ENCODE data around the gene PCBP3. TPM values are rescaled to one million over a fixed set of nuclear protein-coding genes. Genes with fewer than 3 reads are reported as not detected.
"Not testable (repeated sequence)": the region's sequence is repeated elsewhere in the genome, so short reads cannot be mapped to it uniquely, and the experiment has no call there.

Gene PCBP3
- total RNA-seq, 2 donors from 2014 or later, result 2.3 to 2.5 TPM

DNA sequence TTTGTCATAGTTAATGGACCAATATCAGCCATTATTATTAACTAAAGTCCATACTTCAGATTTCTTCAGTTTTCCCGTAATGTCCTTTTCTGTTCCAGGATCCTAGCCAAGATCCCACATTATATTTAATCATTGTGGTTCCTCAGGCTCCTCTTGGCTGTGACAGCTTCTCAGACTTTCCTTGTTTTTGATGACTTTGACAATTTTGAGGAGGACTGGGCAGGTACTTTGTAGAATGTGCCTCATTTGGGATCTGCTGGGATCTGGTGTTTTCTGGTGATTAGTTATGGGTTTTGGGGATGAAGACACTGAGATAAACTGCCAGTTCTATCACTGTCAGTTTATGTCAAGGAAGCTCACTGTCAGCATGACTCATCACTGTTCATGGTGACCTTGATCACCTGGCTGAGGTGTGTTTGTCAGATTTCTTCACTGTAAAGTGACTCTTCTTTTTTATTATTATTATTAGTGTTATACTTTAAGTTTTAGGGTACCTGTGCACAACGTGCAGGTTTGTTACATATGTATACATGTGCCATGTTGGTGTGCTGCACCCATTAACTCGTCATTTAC lies 66.3 kb downstream of the PCBP3 start:
- intact Hi-C loops (cut with DNase I, micrococcal nuclease), result no loop called here
- no peak for DNase-seq

DNA sequence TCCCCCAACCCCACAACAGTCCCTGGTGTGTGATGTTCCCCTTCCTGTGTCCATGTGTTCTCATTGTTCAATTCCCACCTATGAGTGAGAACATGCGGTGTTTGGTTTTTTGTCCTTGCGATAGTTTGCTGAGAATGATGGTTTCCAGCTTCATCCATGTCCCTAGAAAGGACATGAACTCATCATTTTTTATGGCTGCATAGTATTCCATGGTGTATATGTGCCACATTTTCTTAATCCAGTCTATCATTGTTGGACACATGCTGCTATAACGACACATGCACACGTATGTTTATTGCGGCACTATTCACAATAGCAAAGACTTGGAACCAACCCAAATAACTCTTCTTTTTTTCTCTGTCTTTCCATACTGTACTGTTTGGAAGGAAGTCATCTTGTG lies 66.8 kb downstream of the PCBP3 start:
- intact Hi-C loops (cut with DNase I, micrococcal nuclease); DNase-seq; ATAC-seq: not testable (repeated sequence)

More for the DNA sequence above, 66.3 kb downstream of the PCBP3 start:
- no peak for ATAC-seq

- ATAC-seq (no peak), DNase-seq (no peak)
- intact Hi-C loops (cut with DNase I, micrococcal nuclease), result no loop called here
Observed at GRCh38 chr21:45713613-45714012, 70.1 kb downstream of the PCBP3 start.

- ATAC-seq (no peak), DNase-seq (no peak)
- intact Hi-C loops (cut with DNase I, micrococcal nuclease), result no loop called here
Observed at GRCh38 chr21:45715441-45715840, 71.9 kb downstream of the PCBP3 start.

- DNase-seq (no peak), ATAC-seq (no peak)
- intact Hi-C loops (cut with DNase I, micrococcal nuclease), result no loop called here
Observed at GRCh38 chr21:45718413-45718812, 74.9 kb downstream of the PCBP3 start.

GRCh38 chr21:45719177-45719802 lies 75.8 kb downstream of the PCBP3 start:
- no peak for ATAC-seq
- intact Hi-C loops (cut with DNase I, micrococcal nuclease), result no loop called here
- DNase-seq, result no peak

GRCh38 chr21:45720204-45720603 lies 76.7 kb downstream of the PCBP3 start:
- ATAC-seq; DNase-seq; intact Hi-C loops (cut with DNase I, micrococcal nuclease): not testable (repeated sequence)

GRCh38 chr21:45721671-45722070 lies 78.1 kb downstream of the PCBP3 start:
- no peak for ATAC-seq
- intact Hi-C loops (cut with DNase I, micrococcal nuclease), result no loop called here
- DNase-seq, result no peak

DNA sequence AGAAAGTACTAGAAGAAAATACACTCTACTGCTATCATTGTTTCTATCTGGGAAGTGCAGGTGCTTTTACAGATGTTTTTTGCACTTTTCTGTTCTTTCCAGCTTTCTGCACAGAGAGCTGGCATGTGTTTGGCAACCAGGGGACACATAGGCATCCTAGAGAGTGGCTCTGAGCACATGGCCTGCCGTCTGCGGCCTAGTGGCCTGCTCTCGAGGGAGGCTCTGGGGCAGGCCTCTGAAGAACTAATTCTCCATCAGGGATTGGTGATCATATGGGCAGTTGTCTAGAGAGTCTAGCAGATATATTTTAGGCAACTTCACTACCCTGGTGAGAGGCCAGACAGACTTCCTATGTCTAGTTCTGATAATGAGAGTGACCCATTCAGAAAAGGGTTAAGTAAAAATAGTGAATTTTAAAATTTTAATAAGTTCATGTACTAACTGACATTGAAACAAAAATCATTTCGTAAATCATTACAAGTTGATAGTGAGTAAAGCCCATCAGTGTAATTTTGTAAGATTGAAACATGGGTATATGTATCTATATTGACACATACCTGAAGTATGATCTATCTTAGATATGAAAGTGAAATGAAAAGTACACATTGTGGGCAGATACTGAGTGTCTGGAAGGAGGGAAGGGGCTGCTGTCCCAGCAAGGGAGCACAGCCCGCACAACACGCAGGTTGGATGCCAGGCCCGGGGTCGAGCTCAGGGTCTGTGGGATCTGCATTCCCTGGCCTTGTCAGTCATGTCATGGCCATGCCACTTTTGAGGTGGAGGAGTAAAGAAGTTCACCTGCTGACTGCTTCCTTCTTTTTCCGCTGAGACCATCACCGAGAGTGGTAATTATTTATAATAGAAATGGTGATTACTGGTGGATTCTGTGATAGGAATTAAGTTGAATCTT lies 79.8 kb downstream of the PCBP3 start:
- DNase-seq (no peak), ATAC-seq (no peak)
- intact Hi-C loops (cut with DNase I, micrococcal nuclease), result no loop called here

GRCh38 chr21:45724345-45724961 lies 80.9 kb downstream of the PCBP3 start:
- intact Hi-C loops (cut with DNase I, micrococcal nuclease), result no loop called here
- ATAC-seq (no peak), DNase-seq (no peak)

DNA sequence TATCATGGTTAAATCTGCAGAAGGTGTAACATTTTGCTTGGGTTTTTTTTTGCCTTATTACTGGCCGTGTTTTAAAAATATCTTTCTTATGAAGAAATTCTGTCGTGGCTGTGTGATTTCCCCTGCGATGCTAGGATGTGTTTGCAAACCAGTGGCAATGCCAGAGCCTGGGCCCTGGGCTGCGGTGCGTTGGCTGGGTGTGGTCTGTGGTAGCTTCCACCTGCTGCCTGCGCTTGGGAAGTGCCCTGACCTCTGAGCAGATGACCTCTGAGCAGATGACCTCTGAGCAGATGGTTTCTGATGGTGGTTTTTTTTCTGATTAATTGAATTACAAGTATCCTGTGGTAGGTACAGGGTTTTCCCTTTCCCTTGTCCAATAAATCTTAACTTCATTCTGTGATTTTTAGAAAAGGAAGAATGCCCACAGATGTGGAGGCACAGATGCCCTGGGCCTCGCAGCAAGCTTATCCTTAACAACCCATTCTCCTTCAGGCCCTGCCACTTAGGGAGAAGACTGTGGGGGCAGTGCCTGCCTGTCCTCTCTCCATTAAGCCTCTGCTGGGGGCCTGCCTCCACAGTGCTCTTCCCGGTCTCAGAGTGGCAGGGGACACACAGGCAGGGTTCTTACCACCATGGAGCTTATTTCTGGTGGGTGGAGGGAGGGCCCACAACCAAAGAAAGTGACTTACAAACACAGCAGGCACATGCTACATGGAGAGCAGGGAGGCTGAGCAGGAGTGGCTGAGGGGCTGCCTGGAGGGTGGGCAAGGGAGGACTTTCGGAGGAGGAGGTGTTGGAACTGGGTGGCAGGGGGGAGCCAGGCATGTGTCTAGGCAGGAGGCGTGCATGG lies 81.7 kb downstream of the PCBP3 start:
- no peak for ATAC-seq
- DNase-seq, result no peak

DNA sequence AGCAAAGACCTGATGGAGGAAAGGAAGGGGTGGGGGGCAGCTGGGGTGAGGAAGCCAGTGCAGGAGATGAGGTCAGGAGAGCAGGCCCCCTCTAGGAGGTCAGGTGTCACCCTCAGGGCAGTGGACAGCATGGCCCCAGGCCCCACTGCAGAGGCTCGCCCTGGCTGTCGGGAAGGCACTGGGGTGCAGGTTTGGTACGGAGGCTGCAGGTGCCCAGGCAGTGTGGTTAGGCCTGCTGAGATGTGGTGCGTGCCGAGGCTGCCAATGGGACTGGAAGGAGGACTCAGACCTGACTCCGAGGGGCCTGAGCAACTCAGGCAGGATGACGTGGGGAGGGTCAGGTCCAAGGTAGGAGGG lies 82.3 kb downstream of the PCBP3 start:
- no peak for DNase-seq
- intact Hi-C loops (cut with DNase I, micrococcal nuclease), result no loop called here
- ATAC-seq, result no peak

More for the DNA sequence above, 81.7 kb downstream of the PCBP3 start:
- intact Hi-C loops (cut with DNase I, micrococcal nuclease), result no loop called here

GRCh38 chr21:45726438-45726837 lies 82.9 kb downstream of the PCBP3 start:
- DNase-seq (no peak), ATAC-seq (no peak)
- intact Hi-C loops (cut with DNase I, micrococcal nuclease), result no loop called here

GRCh38 chr21:45727390-45727789 lies 83.9 kb downstream of the PCBP3 start:
- intact Hi-C loops (cut with DNase I, micrococcal nuclease), result no loop called here
- ATAC-seq (no peak), DNase-seq (no peak)

DNA sequence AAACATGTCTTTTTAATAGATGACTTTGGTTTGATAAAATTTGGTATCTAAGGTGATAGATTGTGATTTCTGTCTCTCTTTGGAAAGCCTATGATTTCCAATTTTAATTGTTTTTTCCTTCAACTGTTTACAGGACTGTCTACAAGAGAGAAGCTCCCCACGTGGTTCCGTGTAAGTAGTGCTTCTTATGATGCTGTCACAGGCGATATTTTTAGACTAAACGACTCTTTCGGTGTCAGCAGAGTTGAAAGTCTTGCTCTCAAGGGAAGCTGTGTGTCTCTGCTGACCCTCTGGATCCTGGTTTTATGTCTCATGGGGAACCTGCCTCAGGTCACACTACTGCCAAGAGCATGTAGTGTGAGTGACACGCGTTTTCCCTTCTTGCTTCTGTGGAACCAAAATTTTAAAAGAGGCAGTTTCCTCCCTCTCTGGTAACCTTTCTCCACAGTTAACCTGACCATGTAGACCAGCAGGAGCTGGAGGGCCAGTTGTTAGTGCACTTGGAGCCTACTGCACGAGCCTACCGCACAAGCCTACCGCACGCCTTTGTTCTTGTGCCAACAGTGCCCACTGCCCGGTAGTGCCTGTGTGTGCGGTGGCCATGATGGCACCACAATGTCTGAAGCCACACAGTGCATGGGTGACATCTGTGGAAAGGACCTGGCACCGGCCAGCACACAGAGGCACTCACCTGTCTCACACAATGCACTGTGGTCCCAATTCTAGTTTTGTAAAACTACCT lies 91.9 kb downstream of the PCBP3 start:
- ATAC-seq (no peak), DNase-seq (no peak)
- intact Hi-C loops (cut with DNase I, micrococcal nuclease), result no loop called here

DNA sequence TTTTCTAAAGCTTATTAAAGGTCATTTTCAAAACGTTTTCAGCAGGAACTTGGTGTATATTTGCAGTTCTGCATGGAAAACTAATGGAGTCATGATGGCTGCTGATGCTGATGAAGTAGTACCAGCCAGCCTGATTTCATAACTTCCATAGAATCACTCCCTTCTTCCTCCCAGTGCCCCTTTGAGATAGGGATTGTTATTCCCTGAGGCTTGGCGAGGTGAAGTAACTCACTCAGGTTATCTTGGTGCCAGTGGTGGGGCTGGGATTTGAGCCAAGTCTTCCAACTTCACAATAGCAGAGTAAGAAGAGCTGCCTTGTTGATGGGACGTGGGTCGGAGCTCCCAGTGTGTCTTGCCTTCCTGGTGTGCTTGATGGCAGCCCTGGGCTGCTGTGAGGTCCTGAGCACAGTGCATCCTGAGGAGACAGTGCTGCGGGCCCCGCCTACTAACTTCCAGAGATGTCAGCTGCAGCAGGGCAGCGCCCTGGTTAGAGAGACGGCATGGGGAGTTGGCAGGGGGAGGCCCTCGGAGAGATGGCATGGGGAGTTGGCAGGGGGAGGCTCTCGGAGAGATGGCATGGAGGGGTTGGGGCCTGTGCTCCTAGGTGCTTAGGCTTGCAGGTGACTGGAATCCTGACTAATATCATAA lies 92.6 kb downstream of the PCBP3 start:
- intact Hi-C loops (cut with DNase I, micrococcal nuclease), result no loop called here
- no peak for DNase-seq
- no peak for ATAC-seq

DNA sequence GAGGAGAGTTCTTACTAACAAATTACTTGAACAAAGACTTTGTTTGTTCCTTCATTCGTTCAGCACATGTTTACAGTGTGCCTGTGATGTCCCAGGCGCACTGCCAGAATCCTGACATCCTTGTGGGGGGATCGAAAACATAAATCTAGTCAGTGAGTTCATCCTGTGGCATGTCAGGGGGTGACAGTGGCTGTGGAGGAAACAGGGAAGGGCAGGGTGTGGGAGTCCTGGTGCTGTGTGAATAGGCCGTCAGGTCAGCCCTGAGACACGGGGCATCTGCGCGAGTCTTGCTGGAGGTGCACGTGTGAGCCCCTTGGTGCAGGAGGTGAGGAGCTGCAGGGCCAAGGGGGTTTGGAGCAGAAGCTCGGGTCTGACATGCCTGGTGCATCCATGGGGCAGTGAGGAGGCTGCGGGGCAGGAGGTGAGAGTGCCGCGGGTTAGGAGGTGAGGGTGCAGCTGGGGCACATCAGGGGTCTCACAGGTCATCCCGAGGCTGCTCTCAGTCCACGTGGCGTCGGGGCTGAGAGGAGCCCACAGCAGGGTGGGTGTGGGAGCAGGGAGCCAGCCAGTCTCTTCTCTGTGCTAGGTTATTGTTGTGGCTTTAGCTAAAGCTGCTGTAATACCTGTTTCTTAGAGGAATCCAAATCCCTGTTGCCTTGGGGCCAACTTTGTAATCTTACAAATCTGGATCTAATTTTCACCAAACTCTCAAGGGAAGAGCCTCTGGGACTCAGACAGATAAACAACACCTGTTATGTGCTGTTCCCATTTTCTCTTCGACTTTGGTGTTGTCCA lies 93.4 kb downstream of the PCBP3 start:
- ATAC-seq, result no peak
- no peak for DNase-seq
- intact Hi-C loops (cut with DNase I, micrococcal nuclease), result no loop called here
